HepG2 (cell line): ENCODE data around the gene LIM2. TPM values are rescaled to one million over a fixed set of nuclear protein-coding genes. Genes with fewer than 3 reads are reported as not detected.

Source experiments
- GABPA ChIP-seq, 2 experiments: IDR thresholded peaks; 2 replicates each; pipeline ENCODE4 v1.6.1; 2011 to 2016; ENCODE audit warnings: low read depth in 2 of 2, low read length in 1 of 2, missing biosample characterization in 1 of 2, missing genetic modification characterization in 1 of 2
- GATAD1 ChIP-seq: IDR thresholded peaks from 2 replicates; pipeline ENCODE4 v1.6.1; 2016; ENCODE audit warnings: missing genetic modification reagents, missing compliant biosample characterization
- GATAD2A ChIP-seq: IDR thresholded peaks from 2 replicates; pipeline ENCODE4 v1.6.1; 2016
- HDAC2 ChIP-seq: sonication (generic); formaldehyde crosslinking; IDR thresholded peaks from 2 replicates; pipeline ENCODE4 v1.4.0; 2020; ENCODE audit warnings: missing genetic modification reagents
- NR2F1 ChIP-seq, 2 experiments: fragments of 450-650 bp in 1 of 2; formaldehyde crosslinking in 1 of 2; IDR thresholded peaks; 2 replicates each; pipeline versions ENCODE4 v1.5.0 to v1.6.1; 2016 to 2020; ENCODE audit warnings: mild to moderate bottlenecking in 1 of 2, missing compliant biosample characterization in 1 of 2, missing genetic modification reagents in 1 of 2, moderate library complexity in 1 of 2
- PHF21A ChIP-seq: sonication (generic); formaldehyde crosslinking; IDR thresholded peaks from 2 replicates; pipeline ENCODE4 v1.5.0; 2020; ENCODE audit warnings: mild to moderate bottlenecking, missing genetic modification reagents
- ZKSCAN5 ChIP-seq: sonication (generic); formaldehyde crosslinking; IDR thresholded peaks from 2 replicates; pipeline ENCODE4 v1.5.1; 2020; ENCODE audit warnings: mild to moderate bottlenecking, missing genetic modification reagents
- ZNF3 ChIP-seq: IDR thresholded peaks from 2 replicates; pipeline ENCODE4 v1.7.0; 2017; ENCODE audit warnings: inconsistent platforms
- ZNF468 ChIP-seq: sonication (generic); formaldehyde crosslinking; IDR thresholded peaks from 2 replicates; pipeline ENCODE4 v1.8.0; 2022; ENCODE audit warnings: mild to moderate bottlenecking, moderate library complexity, missing genetic modification reagents
- ZNF792 ChIP-seq: IDR thresholded peaks from 2 replicates; pipeline ENCODE4 v1.6.1; 2016
- polyA plus RNA-seq, 8 experiments: library from polyadenylated mRNA; depleted of rRNA in 3 of 8; stranded (reverse) in 7 of 8; unstranded in 1 of 8; fragments of >200 nt; fragmentation: Illumina TruSeq in 4 of 8; extraction: Trizol in 4 of 8; gene quantifications; 2 replicates each; pipeline versions ENCODE4 v1.2.1 to v1.2.3, GENCODE V29; 2011 to 2016; ENCODE audit warnings: low read depth in 4 of 8, missing spikeins in 1 of 8, mixed read lengths in 1 of 8; ENCODE audit not compliant: insufficient read depth in 1 of 8
- total RNA-seq, 5 experiments: library from RNA; depleted of rRNA; stranded (reverse); fragments of >200 nt; fragmentation: Illumina TruSeq; extraction: Trizol; gene quantifications; 2 replicates each; pipeline ENCODE4 v1.2.3, GENCODE V29; 2016; ENCODE audit warnings: low read depth in 1 of 5
- TF ChIP-seq, protein P1 (sequence below): sonication (generic); formaldehyde crosslinking; IDR thresholded peaks from 2 replicates; pipeline ENCODE4 v1.4.0; 2020; ENCODE audit warnings: mild to moderate bottlenecking, missing genetic modification reagents
- TF ChIP-seq, protein P2 (sequence below): sonication (generic); IDR thresholded peaks from 2 replicates; pipeline ENCODE4 v1.6.1; 2016; ENCODE audit warnings: low read depth, borderline replicate concordance
- TF ChIP-seq, protein P3 (sequence below): sonication (generic); formaldehyde crosslinking; IDR thresholded peaks from 2 replicates; pipeline ENCODE4 v1.5.1; 2020; ENCODE audit warnings: mild to moderate bottlenecking, missing genetic modification reagents, borderline replicate concordance
- TF ChIP-seq, protein P4 (sequence below): sonication (generic); formaldehyde crosslinking; IDR thresholded peaks from 2 replicates; pipeline ENCODE4 v1.4.0; 2020; ENCODE audit warnings: missing genetic modification reagents, borderline replicate concordance
- TF ChIP-seq, protein P5 (sequence below): sonication (generic); formaldehyde crosslinking; IDR thresholded peaks from 2 replicates; pipeline ENCODE4 v1.4.0; 2020; ENCODE audit warnings: missing genetic modification reagents
- TF ChIP-seq, protein P6 (sequence below): sonication (generic); formaldehyde crosslinking; IDR thresholded peaks from 2 replicates; pipeline ENCODE4 v1.5.1; 2020; ENCODE audit warnings: mild to moderate bottlenecking, missing genetic modification reagents, borderline replicate concordance

The LIM2 gene
- total and polyA plus RNA-seq, 2 of the 13 experiments (the other 11 are each of a cell fraction or from before 2014, with no cell fraction given), result 1.3 TPM; not detected in 1

DNA sequence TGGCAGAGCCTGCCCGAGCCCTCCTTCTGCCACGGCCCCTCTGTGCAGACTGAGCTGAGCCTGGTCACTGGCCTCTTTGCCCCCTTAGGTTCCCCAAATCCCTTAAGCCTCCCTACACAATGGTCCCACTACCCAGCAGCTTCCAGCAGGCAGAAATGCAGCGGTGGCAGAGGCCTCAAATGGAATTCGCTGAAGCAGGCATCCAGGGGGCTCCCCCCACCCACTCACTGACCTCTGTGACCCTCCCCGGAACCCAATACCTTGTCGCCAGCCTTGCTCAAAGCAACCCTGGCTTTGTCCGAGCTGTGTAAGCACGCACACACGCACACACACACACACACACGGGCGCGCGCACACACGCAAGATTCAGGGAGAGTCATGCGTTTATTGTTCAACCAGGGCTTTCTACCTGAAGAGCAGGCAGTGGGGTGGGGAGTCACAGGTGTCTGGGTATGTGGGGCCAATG lies at the start of gene LIM2 (continued):
- TF ChIP-seq, protein P1, sequence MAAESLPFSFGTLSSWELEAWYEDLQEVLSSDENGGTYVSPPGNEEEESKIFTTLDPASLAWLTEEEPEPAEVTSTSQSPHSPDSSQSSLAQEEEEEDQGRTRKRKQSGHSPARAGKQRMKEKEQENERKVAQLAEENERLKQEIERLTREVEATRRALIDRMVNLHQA (CRISPR knock-in tag), result no peak
- TF ChIP-seq ZNF792 (CRISPR knock-in tag) (0 out of 2 replicates have a peak, but pooled peaks have one; percentile 40), GATAD1 (CRISPR knock-in tag) (0 out of 2 replicates have a peak, but pooled peaks have one; percentile 23), NR2F1 (CRISPR knock-in tag; IDR thresholded peaks at IDR 0.05) (peak; percentile 59 to 70; a peak in 3 of 4 replicates), HDAC2 (CRISPR knock-in tag) (peak; percentile 15; the same call in 1 of the 2 replicates), GABPA (IDR thresholded peaks at IDR 0.05; ENCODE audit: low read depth, low read length) (no peak), GABPA (CRISPR knock-in tag; IDR thresholded peaks at IDR 0.05; ENCODE audit: low read depth) (peak; percentile 34; the same call in 1 of the 2 replicates), GATAD2A (peak; percentile 52), PHF21A (CRISPR knock-in tag) (0 out of 2 replicates have a peak, but pooled peaks have one; percentile 43), ZNF468 (no peak), ZNF3 (CRISPR knock-in tag) (no peak), ZKSCAN5 (no peak)
- TF ChIP-seq, protein P2, sequence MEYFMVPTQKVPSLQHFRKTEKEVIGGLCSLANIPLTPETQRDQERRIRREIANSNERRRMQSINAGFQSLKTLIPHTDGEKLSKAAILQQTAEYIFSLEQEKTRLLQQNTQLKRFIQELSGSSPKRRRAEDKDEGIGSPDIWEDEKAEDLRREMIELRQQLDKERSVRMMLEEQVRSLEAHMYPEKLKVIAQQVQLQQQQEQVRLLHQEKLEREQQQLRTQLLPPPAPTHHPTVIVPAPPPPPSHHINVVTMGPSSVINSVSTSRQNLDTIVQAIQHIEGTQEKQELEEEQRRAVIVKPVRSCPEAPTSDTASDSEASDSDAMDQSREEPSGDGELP, result peak; percentile 10; the same call in 1 of the 2 replicates
- TF ChIP-seq, protein P3, sequence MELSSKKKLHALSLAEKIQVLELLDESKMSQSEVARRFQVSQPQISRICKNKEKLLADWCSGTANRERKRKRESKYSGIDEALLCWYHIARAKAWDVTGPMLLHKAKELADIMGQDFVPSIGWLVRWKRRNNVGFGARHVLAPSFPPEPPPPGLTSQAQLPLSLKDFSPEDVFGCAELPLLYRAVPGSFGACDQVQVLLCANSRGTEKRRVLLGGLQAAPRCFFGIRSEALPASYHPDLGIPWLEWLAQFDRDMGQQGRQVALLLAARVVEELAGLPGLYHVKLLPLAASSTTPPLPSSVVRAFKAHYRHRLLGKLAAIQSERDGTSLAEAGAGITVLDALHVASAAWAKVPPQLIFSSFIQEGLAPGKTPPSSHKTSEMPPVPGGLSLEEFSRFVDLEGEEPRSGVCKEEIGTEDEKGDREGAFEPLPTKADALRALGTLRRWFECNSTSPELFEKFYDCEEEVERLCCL (CRISPR knock-in tag), result no peak
- TF ChIP-seq, protein P4, sequence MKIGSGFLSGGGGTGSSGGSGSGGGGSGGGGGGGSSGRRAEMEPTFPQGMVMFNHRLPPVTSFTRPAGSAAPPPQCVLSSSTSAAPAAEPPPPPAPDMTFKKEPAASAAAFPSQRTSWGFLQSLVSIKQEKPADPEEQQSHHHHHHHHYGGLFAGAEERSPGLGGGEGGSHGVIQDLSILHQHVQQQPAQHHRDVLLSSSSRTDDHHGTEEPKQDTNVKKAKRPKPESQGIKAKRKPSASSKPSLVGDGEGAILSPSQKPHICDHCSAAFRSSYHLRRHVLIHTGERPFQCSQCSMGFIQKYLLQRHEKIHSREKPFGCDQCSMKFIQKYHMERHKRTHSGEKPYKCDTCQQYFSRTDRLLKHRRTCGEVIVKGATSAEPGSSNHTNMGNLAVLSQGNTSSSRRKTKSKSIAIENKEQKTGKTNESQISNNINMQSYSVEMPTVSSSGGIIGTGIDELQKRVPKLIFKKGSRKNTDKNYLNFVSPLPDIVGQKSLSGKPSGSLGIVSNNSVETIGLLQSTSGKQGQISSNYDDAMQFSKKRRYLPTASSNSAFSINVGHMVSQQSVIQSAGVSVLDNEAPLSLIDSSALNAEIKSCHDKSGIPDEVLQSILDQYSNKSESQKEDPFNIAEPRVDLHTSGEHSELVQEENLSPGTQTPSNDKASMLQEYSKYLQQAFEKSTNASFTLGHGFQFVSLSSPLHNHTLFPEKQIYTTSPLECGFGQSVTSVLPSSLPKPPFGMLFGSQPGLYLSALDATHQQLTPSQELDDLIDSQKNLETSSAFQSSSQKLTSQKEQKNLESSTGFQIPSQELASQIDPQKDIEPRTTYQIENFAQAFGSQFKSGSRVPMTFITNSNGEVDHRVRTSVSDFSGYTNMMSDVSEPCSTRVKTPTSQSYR (CRISPR knock-in tag), result no peak
- TF ChIP-seq, protein P5, sequence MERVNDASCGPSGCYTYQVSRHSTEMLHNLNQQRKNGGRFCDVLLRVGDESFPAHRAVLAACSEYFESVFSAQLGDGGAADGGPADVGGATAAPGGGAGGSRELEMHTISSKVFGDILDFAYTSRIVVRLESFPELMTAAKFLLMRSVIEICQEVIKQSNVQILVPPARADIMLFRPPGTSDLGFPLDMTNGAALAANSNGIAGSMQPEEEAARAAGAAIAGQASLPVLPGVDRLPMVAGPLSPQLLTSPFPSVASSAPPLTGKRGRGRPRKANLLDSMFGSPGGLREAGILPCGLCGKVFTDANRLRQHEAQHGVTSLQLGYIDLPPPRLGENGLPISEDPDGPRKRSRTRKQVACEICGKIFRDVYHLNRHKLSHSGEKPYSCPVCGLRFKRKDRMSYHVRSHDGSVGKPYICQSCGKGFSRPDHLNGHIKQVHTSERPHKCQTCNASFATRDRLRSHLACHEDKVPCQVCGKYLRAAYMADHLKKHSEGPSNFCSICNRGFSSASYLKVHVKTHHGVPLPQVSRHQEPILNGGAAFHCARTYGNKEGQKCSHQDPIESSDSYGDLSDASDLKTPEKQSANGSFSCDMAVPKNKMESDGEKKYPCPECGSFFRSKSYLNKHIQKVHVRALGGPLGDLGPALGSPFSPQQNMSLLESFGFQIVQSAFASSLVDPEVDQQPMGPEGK, result peak; percentile 67; the same call in 1 of the 2 replicates
- TF ChIP-seq, protein P6, sequence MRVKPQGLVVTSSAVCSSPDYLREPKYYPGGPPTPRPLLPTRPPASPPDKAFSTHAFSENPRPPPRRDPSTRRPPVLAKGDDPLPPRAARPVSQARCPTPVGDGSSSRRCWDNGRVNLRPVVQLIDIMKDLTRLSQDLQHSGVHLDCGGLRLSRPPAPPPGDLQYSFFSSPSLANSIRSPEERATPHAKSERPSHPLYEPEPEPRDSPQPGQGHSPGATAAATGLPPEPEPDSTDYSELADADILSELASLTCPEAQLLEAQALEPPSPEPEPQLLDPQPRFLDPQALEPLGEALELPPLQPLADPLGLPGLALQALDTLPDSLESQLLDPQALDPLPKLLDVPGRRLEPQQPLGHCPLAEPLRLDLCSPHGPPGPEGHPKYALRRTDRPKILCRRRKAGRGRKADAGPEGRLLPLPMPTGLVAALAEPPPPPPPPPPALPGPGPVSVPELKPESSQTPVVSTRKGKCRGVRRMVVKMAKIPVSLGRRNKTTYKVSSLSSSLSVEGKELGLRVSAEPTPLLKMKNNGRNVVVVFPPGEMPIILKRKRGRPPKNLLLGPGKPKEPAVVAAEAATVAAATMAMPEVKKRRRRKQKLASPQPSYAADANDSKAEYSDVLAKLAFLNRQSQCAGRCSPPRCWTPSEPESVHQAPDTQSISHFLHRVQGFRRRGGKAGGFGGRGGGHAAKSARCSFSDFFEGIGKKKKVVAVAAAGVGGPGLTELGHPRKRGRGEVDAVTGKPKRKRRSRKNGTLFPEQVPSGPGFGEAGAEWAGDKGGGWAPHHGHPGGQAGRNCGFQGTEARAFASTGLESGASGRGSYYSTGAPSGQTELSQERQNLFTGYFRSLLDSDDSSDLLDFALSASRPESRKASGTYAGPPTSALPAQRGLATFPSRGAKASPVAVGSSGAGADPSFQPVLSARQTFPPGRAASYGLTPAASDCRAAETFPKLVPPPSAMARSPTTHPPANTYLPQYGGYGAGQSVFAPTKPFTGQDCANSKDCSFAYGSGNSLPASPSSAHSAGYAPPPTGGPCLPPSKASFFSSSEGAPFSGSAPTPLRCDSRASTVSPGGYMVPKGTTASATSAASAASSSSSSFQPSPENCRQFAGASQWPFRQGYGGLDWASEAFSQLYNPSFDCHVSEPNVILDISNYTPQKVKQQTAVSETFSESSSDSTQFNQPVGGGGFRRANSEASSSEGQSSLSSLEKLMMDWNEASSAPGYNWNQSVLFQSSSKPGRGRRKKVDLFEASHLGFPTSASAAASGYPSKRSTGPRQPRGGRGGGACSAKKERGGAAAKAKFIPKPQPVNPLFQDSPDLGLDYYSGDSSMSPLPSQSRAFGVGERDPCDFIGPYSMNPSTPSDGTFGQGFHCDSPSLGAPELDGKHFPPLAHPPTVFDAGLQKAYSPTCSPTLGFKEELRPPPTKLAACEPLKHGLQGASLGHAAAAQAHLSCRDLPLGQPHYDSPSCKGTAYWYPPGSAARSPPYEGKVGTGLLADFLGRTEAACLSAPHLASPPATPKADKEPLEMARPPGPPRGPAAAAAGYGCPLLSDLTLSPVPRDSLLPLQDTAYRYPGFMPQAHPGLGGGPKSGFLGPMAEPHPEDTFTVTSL, result 0 out of 2 replicates have a peak, but pooled peaks have one; percentile 30
